Brain microvascular endothelial cell (primary cell): ENCODE results near the gene ACACB.

Experiments
- DNase-seq: peaks from one replicate; pipeline ENCODE4 v3.0.0-alpha.2; 2020
- H3K27ac ChIP-seq: fragments of 250-450 bp; sonication (Bioruptor Pico); 2 replicates; pipeline ENCODE4 v1.5.1; 2020; ENCODE audit warnings: mild to moderate bottlenecking, moderate library complexity
- H3K27me3 ChIP-seq: fragments of 250-450 bp; sonication (Bioruptor Pico); replicated peaks from 2 replicates; pipeline ENCODE4 v1.5.1; 2020; ENCODE audit warnings: mild to moderate bottlenecking
- H3K36me3 ChIP-seq: fragments of 250-450 bp; sonication (Bioruptor Pico); replicated peaks from 2 replicates; pipeline ENCODE4 v1.5.1; 2020; ENCODE audit warnings: mild to moderate bottlenecking
- H3K4me3 ChIP-seq: 2 replicates; pipeline ENCODE4 v1.5.1; 2011; ENCODE audit warnings: low read depth, mild to moderate bottlenecking, control low read depth, low read length, moderate library complexity
- in situ Hi-C: cut with HindIII; loops from 2 replicates; pipeline ENCODE4 v1.10.0; 2017; ENCODE audit warnings: low sequenced_read_pairs, low pct_ligation_motif_present
- TF ChIP-seq, protein P1 (sequence below): IDR thresholded peaks from 2 replicates; pipeline ENCODE4 v1.5.1; 2011; ENCODE audit warnings: low read depth, mild to moderate bottlenecking, moderate library complexity, low read length, control low read depth, inconsistent platforms; ENCODE audit errors: missing control alignments

Gene ACACB

GRCh38 chr12:109099431-109100020 is 16.9 kb upstream of the ACACB start:
- Histone ChIP-seq H3K4me3 (no peak overlapping the region), H3K27me3 (no peaks in the 10 kb centered on the region), H3K27ac (no peak overlapping the region), H3K36me3 (peaks cover 10% of the 10 kb centered on the region)
- TF ChIP-seq, protein P1, sequence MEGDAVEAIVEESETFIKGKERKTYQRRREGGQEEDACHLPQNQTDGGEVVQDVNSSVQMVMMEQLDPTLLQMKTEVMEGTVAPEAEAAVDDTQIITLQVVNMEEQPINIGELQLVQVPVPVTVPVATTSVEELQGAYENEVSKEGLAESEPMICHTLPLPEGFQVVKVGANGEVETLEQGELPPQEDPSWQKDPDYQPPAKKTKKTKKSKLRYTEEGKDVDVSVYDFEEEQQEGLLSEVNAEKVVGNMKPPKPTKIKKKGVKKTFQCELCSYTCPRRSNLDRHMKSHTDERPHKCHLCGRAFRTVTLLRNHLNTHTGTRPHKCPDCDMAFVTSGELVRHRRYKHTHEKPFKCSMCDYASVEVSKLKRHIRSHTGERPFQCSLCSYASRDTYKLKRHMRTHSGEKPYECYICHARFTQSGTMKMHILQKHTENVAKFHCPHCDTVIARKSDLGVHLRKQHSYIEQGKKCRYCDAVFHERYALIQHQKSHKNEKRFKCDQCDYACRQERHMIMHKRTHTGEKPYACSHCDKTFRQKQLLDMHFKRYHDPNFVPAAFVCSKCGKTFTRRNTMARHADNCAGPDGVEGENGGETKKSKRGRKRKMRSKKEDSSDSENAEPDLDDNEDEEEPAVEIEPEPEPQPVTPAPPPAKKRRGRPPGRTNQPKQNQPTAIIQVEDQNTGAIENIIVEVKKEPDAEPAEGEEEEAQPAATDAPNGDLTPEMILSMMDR, result no peak
- no peak for DNase-seq
- in situ Hi-C loops, result no loop called here

- in situ Hi-C loops, result no loop called here
- TF ChIP-seq, protein P1, result no peak
- peaks cover 10% of the 10 kb centered on the region for H3K36me3 ChIP-seq
- no peak overlapping the region for H3K27ac ChIP-seq
- H3K4me3 ChIP-seq, result no peak overlapping the region
- no peaks in the 10 kb centered on the region for H3K27me3 ChIP-seq
- no peak for DNase-seq
Observed at GRCh38 chr12:109100741-109101140, 15.6 kb upstream of the ACACB start.

DNA sequence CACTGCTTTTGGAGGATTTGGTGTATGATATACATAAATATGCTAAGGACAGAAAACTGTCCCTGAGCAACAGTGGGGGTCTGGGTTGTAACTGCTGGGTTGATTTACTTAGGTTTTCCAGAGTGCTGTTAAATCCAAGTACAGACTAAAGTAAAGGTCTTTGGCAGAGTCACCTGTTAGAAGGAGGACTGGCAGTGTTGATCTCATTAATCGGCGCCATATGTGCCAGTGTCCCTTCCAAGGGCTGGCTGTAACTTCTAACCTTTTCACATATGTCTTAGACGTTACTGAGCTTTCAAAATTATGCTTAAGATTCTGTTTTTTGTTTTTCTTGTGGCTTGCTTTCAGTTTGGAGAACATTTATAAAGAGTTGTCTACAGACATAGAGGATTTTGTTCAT is 13.9 kb upstream of the ACACB start:
- no peak overlapping the region for H3K4me3 ChIP-seq
- no peak overlapping the region for H3K27ac ChIP-seq
- DNase-seq, result no peak
- H3K36me3 ChIP-seq, result peaks cover 10% of the 10 kb centered on the region
- in situ Hi-C loops, result no loop called here
- no peaks in the 10 kb centered on the region for H3K27me3 ChIP-seq
- TF ChIP-seq, protein P1, result no peak

GRCh38 chr12:109105176-109105575 is 11.2 kb upstream of the ACACB start:
- in situ Hi-C loops, result no loop called here
- TF ChIP-seq, protein P1, result no peak
- Histone ChIP-seq H3K4me3 (no peak overlapping the region), H3K27me3 (no peaks in the 10 kb centered on the region), H3K27ac (no peak overlapping the region), H3K36me3 (peaks cover 15% of the 10 kb centered on the region)
- no peak for DNase-seq

DNA sequence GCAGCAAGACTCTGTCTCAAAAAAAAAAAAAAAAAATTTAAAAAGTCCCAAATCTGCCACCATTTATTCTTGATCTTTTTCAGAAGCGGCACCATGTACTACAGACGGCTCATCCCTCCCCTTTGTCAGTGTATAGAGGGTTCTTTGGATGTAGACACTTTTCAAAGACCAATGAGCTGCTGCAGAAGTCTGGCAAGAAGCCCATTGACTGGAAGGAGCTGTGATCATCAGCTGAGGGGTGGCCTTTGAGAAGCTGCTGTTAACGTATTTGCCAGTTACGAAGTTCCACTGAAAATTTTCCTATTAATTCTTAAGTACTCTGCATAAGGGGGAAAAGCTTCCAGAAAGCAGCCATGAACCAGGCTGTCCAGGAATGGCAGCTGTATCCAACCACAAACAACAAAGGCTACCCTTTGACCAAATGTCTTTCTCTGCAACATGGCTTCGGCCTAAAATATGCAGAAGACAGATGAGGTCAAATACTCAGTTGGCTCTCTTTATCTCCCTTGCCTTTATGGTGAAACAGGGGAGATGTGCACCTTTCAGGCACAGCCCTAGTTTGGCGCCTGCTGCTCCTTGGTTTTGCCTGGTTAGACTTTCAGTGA is 6.5 kb upstream of the ACACB start:
- no peak overlapping the region for H3K4me3 ChIP-seq
- H3K36me3 ChIP-seq, result peaks cover 5% of the 10 kb centered on the region
- no peaks in the 10 kb centered on the region for H3K27me3 ChIP-seq
- no peak overlapping the region for H3K27ac ChIP-seq
- in situ Hi-C loops, result no loop called here
- TF ChIP-seq, protein P1, result no peak
- no peak for DNase-seq
